Testis (tissue), 2 donors: ENCODE results near the gene DLX3.

Experiments
- CTCF ChIP-seq, 3 experiments: fragments of 450-650 bp in 2 of 3; fragments of 200-600 bp in 1 of 3; sonication (generic) in 1 of 3; IDR thresholded peaks; one replicate each; pipeline ENCODE4 v1.5.1; 2016 to 2019; ENCODE audit warnings: antibody characterized with exemption in 3 of 3, mild to moderate bottlenecking in 2 of 3, moderate library complexity in 1 of 3
- POLR2A ChIP-seq: fragments of 450-650 bp; IDR thresholded peaks from one replicate; pipeline ENCODE4 v1.6.1; 2017; ENCODE audit warnings: antibody characterized with exemption, mild to moderate bottlenecking, moderate library complexity

- TF ChIP-seq CTCF (IDR thresholded peaks at IDR 0.05), result no peak
- TF ChIP-seq POLR2A, result no peak
These were observed 39.9 kb downstream of the DLX3 start for GRCh38 chr17:49955157-49955556.
